ENCODE measurements around the gene GSDMA. TPM values are rescaled to one million over a fixed set of nuclear protein-coding genes. Genes with fewer than 3 reads are reported as not detected.

GSDMA gene
- total and polyA plus RNA-seq, 10 of the 15 experiments (the other 5 are each of a cell fraction or from before 2014, with no cell fraction given), result 0.04 to 0.11 TPM; not detected in 8

GRCh38 chr17:39981207-39981741, 18.5 kb downstream of the GSDMA start (continued):
- no peak for TF ChIP-seq CEBPZ (IDR thresholded peaks at IDR 0.05; ENCODE audit: low read depth, low read length)

GRCh38 chr17:39981766-39982375, 19.1 kb downstream of the GSDMA start:
- in situ Hi-C loops (cut with MboI), result loop anchor here (5.0 kb wide), 1 partner anchor 360 kb away; no protein-coding TSS in a partner anchor
- no peaks in the 10 kb centered on the region; a peak in 1 of 4 replicates for H3K27me3 ChIP-seq (replicated peaks in 1 of 2; ENCODE audit: control insufficient read depth in 2 of 2, insufficient read depth in 2 of 2, low read length in 1 of 2)
- peak overlapping the region; percentile 96 for H3K9ac ChIP-seq (ENCODE audit: control insufficient read depth, insufficient read depth, low read length)
- peak overlapping the region; percentile 94 for H3K4me2 ChIP-seq (ENCODE audit: control insufficient read depth, insufficient read depth)
- CTCF ChIA-PET, result interaction anchor here (1.0 to 9.0 kb wide), 10 partner anchors 25 to 434 kb away, joined by 4 to 120 read pairs (median 8); no protein-coding TSS in a partner anchor
- H4K20me1 ChIP-seq (ENCODE audit: control insufficient read depth, insufficient read depth), result no peaks in the 10 kb centered on the region
- POLR2A ChIA-PET, result interaction anchor here (0.5 to 2.1 kb wide), 9 partner anchors 24 to 269 kb away, joined by 3 to 9 read pairs (median 4); no protein-coding TSS in a partner anchor
- no TSS peak for BruUV-seq (replicated peaks)
- under 1% methylated on average over 7 of the region's 7 CpGs for WGBS (ENCODE audit: insufficient coverage, insufficient replicate concordance, low lambda C conversion rate, missing lambda C conversion rate)
- no peak for DNase-seq (ENCODE audit: low read depth, low spot score)
- H3K4me3 ChIP-seq, result peak overlapping the region; percentile 90
- peaks cover 6% of the 10 kb centered on the region for H3K4me1 ChIP-seq (ENCODE audit: control insufficient read depth, insufficient read depth, low read length)
- no peak for FAIRE-seq
- H3K79me2 ChIP-seq (ENCODE audit: control insufficient read depth, insufficient read depth, low read length), result peaks cover 34% of the 10 kb centered on the region
- no peak overlapping the region; the same call in 1 of the 2 replicates for H2AFZ ChIP-seq (ENCODE audit: control insufficient read depth, low read depth, low read length)
- peaks cover 16 to 20% of the 10 kb centered on the region in 2 experiments; a peak in 3 of 4 replicates for H3K36me3 ChIP-seq (ENCODE audit: control insufficient read depth in 2 of 2, insufficient read depth in 2 of 2, low read length in 1 of 2)
- no peak for ATAC-seq
- RAD21 ChIA-PET (ENCODE audit: unreplicated experiment), result interaction anchor here (1.0 to 5.0 kb wide), 3 partner anchors 29 to 253 kb away, joined by 3 to 39 read pairs (median 5); no protein-coding TSS in a partner anchor
- intact Hi-C loops (cut with micrococcal nuclease; ENCODE audit: unreplicated experiment), result loop anchor here (2.0 to 5.0 kb wide), 3 partner anchors 55 to 225 kb away; partner anchors contain the start of genes LRRC3C and ORMDL3
- H3K27ac ChIP-seq (ENCODE audit: control insufficient read depth, insufficient read depth), result peak overlapping the region; percentile 90
- H3K9me3 ChIP-seq (replicated peaks; ENCODE audit: control insufficient read depth, insufficient read depth, low read length), result no peaks in the 10 kb centered on the region
- SMC1A ChIA-PET (ENCODE audit: uncharacterized antibody, unreplicated experiment), result interaction anchor here (0.8 to 6.0 kb wide), 5 partner anchors 10 to 360 kb away, joined by 3 to 35 read pairs (median 9); no protein-coding TSS in a partner anchor
- TF ChIP-seq MXI1 (IDR thresholded peaks at IDR 0.05; ENCODE audit: low read depth, low read length) (no peak), RFX5 (IDR thresholded peaks at IDR 0.05; ENCODE audit: low read depth, low read length) (no peak), MYC (IDR thresholded peaks at IDR 0.05; ENCODE audit: insufficient read depth, insufficient read length, insufficient replicate concordance, low read length, severe bottlenecking) (no peak), GABPA (IDR thresholded peaks at IDR 0.05; ENCODE audit: low read depth) (no peak), PAX8 (IDR thresholded peaks at IDR 0.05) (no peak), ZZZ3 (IDR thresholded peaks at IDR 0.05; ENCODE audit: control insufficient read depth, insufficient read length, low read depth) (no peak), FOS (IDR thresholded peaks at IDR 0.05; ENCODE audit: borderline replicate concordance, extremely low read depth, insufficient read length) (no peak), EP300 (IDR thresholded peaks at IDR 0.05; ENCODE audit: borderline replicate concordance in 1 of 2, control insufficient read depth in 1 of 2, low read depth in 2 of 2, low read length in 2 of 2) (no peak), EED (IDR thresholded peaks at IDR 0.05; ENCODE audit: low read depth) (no peak), CHD4 (IDR thresholded peaks at IDR 0.05) (no peak), CTCF (IDR thresholded peaks at IDR 0.05 in 2 of 3, conservative IDR thresholded peaks at IDR 0.05 in 1 of 3; ENCODE audit: control insufficient read depth in 2 of 3, extremely low read depth in 1 of 3, insufficient read depth in 1 of 3, low read depth in 3 of 3, low read length in 3 of 3) (no peak), MYB (IDR thresholded peaks at IDR 0.05; ENCODE audit: borderline replicate concordance, low read depth, low read length) (no peak)

Data from GM12878 (cell line).